Left hindlimb (tissue), 1 donor: ENCODE results near the gene PMAIP1.
"Not testable (repeated sequence)": the region's sequence is repeated elsewhere in the genome, so short reads cannot be mapped to it uniquely, and the experiment has no call there.

ENCODE experiments used
- DNase-seq: peaks from one replicate; pipeline ENCODE4 v3.0.0-alpha.2; 2018

PMAIP1 gene

DNA sequence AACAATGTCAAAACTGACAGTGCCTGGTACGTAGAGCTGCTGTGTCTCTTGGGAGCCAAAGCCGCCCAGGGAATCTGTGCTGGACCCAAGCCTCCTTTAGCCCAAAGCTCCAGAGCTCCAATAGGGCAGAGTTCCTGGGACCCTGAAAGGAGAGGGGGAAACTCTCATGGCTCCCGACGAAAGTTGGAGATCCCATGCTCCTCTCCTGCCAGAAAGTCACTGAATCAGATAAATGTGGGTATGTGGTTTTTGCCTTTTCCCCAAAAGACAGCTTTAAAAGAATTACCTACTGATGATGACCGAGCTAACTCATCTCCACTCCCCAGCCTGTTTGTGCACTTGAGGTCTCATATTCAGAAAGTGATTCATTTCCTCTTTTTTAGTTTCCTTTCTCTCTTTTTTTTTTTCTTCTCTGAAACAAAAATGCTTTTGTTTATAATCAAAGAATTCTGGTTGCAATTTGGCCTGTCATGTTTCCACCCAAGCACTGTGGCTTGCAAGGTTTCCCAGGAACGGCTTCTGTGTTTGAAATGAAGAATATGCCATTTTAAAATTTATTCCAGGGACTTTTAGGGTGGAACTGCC, 14.1 kb upstream of the PMAIP1 start:
- no peak for DNase-seq

DNA sequence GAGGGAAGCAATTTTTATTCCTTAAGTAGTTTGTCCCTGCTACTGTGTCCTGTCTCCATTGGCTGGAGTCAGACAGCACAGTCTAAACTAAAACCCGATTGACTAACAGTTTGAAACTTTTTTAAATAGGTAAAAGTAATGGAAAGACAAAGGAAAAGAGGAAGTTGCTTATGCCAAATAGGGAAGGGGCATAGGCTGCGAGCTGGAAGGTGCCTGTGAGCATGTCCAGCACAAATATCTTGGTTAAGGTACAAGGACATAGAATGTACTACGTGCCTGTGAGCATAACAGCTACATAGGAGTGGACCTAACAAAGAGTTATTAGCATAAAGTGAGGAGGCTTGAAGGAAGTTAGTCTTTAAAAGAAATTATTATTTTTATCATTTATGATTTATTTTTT, 13.4 kb upstream of the PMAIP1 start:
- not testable (repeated sequence) for DNase-seq

DNA sequence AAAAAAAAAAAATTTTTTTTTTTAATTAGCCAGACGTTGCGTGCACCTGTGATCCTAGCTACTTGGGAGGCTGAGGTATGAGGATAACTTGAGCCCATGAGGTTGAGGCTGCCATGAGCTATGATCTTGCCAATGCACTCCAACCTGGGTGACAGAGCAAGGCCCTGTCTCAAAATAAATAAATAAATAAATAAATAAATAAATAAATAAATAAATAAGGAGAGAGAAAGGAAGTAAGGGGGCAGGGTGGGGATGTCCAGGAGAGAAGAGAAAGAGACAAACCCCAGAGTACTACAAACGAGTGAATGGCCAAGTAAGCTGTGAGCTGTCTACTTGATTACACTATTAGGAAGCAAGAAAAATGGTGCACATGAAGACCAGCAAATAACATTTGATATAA, 7.7 kb upstream of the PMAIP1 start:
- no peak for DNase-seq

DNA sequence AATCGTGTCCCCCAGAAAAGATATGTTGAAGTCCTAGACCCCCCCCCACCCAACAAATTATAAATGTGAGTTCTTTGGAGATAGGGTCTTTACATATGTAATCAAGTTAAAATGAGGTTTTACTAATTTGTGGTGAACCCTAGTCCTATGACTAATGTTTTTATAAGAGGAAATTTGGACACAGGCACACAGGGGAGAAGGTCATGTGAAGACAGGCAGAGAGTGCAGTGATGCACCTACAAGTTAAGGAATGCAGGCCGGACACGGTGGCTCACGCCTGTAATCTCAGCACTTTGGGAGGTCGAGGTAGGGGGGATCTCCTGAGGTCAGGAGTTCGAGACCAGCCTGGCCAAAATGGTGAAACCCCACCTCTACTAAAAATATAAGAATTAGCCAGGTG, 5.8 kb upstream of the PMAIP1 start:
- no peak for DNase-seq

DNA sequence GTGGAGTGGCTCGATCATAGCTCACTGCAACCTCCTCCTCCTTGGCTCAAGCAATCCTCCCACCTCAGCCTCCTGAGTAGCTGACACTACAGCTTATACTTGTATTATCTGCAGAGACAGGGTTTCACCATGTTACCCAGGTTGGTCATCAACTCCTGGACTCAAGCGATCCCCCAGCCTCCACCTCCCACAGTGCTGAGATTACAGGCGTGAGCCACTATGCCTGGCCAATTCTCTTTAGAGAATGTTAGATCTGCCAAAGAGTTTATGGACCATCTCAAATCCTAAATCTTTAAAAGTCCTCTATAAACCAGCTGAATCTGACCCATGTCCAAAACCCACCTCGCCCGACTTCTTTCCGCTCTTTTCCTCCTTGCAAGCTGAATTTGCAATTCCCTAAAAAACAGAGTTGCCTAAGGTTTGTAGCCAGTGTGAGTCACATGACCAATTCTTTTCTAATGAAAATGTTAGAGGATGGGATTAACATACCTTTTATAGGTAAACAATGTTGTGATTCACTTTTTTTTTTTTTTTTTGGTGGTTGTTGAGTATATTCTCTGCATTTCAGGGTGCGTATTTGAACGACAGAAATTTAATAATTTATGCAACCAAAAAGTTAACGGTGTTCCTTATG, 2.4 kb upstream of the PMAIP1 start:
- no peak for DNase-seq

DNA sequence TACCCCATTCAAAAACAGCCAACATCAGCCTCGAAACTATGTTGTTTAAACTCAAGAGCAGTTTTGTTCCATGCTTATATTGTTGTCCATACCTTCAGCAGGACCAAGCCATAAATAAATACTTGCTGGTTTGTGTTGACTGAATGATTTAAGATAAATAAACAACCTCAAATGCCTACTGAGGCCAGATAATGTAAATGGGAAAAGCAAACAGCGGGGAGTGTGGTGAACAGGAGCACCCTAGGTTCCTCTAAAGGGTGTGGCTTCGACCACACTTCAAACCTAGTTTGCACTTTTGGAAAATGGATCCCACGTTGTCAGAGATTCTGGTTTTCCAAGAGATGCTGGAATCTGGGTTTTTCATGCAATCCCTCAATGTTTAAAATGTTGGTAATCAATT, 1.7 kb upstream of the PMAIP1 start:
- no peak for DNase-seq

DNA sequence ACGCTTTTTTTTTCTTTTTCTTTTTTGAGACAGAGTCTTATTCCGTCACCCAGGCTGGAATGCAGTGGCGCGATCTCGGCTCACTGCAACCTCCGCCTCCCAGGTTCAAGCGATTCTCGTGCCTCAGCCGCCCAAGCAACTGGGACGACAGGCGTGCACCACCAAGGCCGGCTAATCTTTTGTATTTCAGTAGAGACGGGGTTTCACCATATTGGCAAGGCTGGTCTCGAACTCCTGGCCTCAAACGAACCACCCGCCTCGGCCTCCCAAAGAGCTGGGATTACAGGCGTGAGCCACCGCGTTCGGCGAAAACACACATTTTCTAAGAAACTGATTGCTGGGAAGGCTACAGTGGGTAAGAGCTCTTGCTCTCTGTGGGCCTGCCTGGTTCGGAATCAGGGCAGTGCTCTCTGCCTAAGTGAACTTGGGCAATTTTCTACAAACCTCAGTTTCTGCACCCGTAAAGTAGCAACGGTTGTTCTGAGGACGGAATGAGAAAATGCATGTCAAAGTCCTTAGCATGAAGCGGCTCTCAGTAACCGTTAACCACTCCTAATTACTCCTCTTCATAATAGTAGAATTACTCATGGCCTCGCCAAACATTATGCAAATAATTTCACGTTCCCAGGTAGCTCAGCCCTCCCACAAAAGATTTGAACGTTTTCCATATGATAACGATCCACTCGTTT, 1.0 kb upstream of the PMAIP1 start:
- DNase-seq: no peak

DNA sequence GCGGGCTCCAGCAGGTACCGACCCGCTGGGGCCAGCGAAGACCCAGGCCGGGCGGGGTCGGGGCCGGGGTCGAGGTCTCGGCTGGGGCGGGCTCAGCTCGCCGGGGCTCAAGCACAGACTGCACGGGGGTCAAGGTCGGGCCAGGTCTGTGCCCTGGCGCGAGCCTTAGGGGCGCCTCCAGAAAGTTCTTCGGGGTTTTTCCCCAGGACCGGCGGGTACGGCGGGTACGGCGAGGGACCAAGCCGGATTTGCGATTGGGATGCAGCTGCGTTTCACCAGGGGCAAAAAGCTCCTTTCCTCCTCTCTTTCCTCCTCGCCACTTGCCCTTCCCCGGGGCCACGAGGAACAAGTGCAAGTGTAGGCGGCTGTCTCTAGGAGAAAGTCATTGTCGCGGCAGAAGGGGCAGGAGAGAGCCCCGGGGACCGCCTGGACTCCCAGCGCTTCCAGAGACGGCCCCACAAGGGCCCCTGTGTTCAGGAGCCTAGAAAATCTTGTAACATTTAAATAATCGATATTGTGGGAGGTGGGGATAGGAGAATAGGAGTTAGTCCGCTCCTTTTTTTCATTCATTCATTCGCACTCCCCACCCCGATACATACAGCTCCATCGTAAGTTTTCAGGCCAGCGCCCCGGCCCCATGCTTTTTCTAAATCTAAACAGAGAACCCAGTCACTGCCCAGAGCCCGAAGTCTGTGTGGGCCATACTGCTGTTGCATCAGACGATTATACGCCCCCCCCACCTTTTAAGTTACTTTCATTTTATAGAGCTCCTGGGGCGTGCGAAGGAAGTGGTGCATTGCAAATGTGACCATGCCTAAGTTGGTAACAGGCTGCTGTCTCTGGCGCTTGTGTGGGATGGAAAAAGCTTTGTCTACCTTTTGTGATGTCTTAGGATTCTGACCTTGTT, 679 bp downstream of the PMAIP1 start:
- no peak for DNase-seq

DNA sequence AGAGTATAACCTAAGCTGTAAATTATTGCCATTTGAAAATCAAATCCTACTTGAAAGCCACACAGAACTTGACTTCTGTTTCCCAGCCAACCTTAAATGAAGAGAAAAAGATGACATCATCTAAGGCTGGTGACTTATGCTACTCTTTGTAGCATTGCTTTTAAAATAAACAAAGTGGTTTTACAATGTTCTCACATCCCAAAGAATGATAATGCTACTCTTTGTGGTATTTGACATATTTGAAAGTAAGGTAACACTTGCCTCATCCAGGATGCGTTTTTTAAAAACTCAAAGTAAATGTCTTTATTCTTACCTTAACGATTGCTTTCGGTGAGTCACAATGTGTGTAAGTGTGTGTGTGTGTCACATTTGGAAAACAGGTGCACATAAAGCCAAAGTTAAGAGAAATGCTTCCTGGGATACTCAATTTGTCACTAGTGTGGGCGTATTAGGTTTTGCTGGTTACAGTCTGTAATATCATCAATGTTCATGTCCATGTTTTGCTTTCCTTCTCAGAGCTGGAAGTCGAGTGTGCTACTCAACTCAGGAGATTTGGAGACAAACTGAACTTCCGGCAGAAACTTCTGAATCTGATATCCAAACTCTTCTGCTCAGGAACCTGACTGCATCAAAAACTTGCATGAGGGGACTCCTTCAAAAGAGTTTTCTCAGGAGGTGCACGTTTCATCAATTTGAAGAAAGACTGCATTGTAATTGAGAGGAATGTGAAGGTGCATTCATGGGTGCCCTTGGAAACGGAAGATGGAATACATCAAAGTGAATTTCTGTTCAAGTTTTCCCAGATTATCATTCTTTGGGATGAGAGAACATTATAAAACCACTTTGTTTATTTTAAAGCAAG, 2.6 kb downstream of the PMAIP1 start:
- no peak for DNase-seq

DNA sequence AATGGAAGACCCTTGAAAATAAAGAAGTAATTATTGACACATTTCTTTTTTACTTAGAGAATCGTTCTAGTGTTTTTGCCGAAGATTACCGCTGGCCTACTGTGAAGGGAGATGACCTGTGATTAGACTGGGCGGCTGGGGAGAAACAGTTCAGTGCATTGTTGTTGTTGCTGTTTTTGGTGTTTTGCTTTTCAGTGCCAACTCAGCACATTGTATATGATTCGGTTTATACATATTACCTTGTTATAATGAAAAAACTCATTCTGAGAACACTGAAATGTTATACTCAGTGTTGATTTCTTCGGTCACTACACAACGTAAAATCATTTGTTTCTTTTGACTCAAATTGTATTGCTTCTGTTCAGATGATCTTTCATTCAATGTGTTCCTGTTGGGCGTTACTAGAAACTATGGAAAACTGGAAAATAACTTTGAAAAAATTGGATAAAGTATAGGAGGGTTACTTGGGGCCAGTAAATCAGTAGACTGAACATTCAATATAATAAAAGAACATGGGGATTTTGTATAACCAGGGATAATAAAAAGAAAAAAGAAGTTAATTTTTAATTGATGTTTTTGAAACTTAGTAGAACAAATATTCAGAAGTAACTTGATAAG, 3.3 kb downstream of the PMAIP1 start:
- no peak for DNase-seq

DNA sequence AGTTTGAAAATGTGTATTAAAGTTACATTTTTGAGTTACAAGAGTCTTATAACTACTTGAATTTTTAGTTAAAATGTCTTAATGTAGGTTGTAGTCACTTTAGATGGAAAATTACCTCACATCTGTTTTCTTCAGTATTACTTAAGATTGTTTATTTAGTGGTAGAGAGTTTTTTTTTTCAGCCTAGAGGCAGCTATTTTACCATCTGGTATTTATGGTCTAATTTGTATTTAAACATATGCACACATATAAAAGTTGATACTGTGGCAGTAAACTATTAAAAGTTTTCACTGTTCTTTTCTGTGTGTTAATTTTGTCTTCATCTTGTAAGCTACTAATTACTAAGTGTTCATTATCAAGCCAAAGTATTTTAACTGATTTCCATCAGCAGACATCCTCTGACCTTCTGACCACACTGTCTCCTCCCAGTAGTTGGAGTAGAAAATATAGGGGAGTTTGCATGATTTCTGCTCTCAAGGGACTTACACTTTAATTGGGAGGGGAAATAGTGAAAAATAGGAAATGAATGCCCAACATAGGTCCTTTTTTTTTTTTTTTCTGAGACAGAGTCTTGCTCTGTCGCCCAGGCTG, 4.3 kb downstream of the PMAIP1 start:
- DNase-seq: no peak

DNA sequence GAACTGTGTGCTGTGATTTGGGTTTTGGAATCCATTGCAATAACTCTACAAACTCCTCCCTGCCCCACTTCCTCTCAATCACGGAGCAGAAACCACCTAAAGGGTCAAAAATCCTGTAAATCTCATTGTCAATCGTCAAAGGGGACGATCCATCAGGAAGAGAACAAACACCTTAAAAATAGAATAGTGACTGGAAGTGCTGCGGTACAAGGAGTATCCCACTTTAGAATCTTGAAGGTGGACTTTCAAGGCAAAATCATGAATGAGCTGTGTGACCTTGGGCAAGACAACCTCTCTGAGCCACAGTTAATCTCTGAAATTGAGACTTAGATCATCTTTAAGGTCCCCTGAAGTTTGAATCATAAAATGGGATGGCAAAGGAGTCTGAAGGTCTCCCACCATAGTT, 5.9 kb downstream of the PMAIP1 start:
- DNase-seq: no peak

DNA sequence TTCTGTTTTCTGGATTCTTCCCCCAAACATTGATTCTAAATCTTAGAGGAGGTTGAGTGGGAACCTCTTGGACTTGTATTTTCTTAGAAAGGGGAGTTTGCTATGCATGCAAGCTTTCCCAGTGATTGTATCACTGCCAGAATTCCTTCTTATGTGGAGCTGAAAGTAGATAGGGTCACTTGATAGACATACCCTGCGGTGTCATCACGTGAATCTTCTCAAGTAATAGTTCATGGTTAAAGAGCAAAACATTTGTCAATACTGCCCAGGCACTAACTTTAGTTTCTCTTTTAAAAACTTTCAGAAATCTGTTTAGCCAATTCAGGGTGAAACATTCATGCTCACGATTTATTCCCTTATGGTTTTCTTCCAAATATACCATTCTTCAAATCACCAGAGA, 6.4 kb downstream of the PMAIP1 start:
- no peak for DNase-seq

DNA sequence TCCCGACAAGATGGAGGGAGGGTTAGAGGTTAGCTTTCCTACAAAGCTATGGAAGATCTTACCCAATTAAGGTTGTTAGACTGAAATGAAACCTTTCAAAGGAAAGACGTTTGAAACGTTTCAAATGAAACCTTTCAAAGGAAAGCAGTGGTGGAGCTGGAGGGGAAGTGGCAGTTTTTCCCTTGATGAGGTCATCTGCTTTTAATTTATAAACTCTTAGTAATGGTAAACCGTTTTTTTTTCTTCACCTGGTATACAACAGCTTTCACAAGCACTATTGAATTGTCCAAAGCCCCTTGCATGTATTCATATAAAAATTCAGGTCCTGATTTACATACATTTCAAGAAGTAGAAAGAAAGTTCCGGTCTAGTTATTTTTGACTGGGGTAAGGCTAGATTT, 7.4 kb downstream of the PMAIP1 start:
- no peak for DNase-seq

DNA sequence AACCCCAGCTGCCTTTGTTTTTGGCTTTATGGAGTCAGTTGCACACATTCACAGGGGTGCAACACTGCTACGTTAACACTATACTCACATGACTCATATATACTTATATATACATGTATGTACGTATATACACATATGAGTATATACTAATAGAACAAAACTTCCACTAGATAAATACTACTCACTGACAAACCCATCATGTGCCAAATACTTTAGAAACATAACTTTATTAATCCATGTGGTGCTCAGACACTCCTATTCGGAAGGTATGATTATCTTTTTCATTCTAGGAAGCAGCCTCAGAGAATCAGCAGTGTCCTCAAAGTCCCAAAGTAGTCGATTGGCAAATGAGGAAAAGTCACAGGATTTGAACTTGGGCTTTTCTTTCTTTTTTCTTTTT, 7.9 kb downstream of the PMAIP1 start:
- DNase-seq: no peak

DNA sequence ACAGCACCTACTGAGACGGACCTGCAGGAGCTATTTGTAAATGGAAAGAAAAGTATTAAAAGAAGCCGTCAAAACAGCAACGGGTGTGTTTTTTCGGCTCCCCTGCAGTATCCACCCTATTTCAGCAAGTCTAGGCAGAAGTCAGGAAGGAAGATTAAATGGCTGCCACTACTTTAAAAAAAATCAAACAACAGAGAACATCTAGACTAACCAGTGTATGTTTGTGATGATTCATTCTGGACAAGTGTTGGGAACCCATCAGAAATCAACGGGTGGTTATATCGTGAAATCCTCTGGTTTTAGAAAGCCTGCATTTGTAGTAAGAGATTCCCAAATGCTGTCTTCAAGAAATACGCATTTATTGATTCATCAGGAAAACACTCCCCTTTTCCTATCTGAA, 9.0 kb downstream of the PMAIP1 start:
- no peak for DNase-seq

DNA sequence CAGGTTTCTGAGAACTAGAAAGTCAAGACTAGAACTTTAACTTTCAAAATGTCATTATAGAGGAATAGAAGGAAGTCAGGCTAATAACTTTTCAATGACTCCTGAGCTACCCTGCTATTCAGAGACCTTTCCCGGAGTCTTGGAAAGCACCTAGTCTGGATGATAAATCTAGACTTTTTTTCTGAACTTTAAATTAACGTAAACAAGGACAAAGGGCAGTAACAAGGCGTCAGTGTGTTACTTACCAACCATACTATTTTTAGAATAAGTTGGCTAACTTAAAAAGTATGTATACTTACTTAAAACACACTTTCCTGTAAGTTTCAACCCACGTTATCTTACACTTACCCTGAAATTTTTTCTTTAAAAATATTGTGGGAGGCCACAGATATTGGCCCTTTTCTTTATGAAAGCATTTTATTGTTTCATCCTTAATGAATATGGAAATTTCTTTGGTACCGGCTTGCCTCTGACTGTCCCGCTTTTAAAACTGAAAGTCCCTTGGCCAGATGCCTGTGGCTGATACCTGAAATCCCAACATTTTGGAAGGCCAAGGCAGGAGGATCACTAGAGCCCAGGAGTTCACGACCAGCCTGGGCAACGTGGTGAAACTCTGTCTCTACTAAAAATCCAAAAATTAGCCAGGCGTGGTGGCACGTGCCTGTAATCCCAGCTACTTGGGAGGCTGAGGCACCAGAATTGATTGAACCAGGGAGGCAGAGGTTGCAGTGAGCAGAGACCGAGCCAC, 9.7 kb downstream of the PMAIP1 start:
- DNase-seq: no peak

DNA sequence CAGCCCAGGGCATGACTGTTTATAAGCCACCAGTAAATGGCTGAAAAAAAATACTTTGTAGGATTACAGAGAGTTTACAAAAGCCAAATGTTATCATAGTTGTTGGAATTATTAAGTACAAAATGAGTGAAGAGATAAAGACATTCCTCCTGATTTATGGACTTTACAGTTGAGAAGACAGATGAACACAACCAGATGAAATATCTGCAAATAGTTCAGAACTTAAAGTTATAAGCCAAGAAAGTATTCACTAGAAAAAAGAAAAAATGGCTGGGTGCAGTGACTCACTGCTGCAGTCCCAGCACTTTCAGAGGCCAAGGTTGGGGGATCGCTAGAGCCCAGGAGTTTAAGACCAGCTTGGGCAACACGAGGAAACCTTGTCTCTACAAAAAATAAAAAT, 11.2 kb downstream of the PMAIP1 start:
- DNase-seq: no peak

DNA sequence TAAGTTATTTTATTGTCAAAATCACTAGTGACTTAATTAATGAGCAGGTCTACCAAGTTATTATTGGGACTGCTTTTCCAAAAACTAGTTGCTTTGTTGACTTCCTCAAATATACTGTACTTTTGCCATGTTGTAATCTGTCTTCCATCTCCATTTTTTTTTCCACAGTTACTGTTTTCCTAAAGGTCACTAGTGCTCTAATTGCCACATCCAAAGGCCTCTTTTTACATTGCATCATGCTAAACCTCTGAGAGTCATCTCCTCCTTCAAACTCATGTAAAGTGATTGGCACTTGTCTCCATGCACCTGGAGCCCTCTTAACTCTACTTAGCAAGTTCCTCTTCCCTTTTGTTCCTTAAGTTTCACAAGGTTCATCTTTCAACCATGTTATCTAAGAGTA, 11.8 kb downstream of the PMAIP1 start:
- DNase-seq: no peak

DNA sequence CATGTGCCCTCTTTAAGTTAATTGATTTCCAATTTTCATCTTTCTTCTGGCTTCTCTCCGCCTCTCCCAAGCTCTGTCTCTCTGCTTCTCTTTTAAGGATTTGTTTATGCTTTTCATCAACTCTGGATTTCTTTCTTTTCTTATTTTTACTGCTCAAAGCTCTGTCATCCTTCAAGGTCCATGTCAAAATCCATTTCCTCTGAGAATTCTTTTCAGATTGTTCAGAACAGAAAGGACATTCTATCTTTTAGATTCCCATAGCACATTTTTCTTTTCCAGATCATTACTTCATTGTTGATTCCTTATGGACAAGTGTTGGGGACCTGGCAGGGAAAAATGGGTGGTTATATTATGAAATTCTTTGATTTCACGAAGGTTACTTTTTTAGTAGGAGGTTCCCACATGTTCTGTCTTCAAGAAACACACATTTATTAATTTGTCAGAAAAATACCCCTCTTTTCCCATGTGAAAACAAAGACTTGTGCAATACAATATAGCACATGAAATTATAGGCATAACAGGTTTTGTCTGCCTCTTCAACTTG, 12.3 kb downstream of the PMAIP1 start:
- no peak for DNase-seq

DNA sequence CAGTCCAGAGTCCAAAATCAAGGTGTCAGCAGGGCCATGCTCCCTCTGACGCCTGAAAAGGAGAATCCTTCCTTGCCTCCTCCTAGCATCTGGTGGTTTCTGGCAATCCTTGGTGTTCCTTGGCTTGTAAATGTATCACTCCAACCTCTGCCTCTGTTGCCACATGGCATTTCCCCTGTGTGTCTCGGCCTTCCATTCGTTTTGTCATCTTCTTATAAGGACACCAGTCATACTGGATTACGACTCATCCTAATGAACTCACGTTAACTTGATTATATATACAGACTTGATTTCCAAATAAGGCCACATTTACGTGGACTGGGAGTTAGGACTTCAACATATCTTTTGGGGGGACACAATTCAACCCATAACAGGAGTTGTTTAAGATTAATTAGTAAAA, 15.8 kb downstream of the PMAIP1 start:
- no peak for DNase-seq
